ENCODE results near the gene ST3GAL5.

Gene ST3GAL5

DNA sequence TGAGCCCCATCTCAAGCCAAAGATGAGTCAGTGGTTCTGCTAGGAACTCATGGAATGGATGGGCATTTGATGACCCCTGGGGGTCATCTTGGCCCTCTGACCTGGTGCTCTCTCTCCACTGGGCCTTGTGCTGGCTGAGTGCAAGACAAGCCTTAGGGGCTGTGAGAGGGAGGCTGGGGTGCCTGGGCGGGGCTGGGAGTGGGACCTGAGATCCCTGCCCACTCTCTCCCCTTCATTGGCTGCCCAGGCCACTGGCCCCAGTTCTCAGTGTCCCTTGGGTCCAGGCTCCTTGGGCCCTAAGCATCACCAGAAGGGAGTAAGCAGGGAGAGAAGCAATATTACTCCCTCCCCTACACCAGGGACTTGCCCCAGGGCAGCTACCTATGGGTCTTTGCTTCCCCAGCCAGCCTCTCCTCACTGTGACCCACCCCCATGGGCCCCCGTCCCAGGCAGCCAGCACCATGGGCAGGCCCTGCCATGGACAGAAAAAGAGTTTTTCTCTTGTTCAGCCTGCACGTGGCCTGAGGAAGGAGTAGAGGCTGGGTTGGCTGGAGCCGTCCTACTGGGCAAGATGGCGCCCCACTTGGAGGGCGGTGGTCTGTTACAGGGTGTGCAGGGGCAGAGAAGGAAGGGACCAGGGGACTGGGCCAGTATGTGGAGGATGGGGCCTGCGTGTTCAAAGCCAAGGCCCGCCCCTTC is 101.4 kb downstream of the ST3GAL5 start:
- DNase-seq: no peak
